GM23338 (cell line): ENCODE data around the gene CLEC4G. TPM values are rescaled to one million over a fixed set of nuclear protein-coding genes. Genes with fewer than 3 reads are reported as not detected.
"Not testable (repeated sequence)": the region's sequence is repeated elsewhere in the genome, so short reads cannot be mapped to it uniquely, and the experiment has no call there.

Experiments
- ATAC-seq: fragments of 200-7000 bp; cut with Tn5 transposase; 3 replicates; pipeline ENCODE4 v1.9.1; 2020
- DNase-seq: peaks from one replicate; pipeline ENCODE4 v3.0.0-alpha.2; 2015; ENCODE audit warnings: low spot score
- H2AFZ ChIP-seq: fragments of 200-600 bp; sonication (generic); 2 replicates; pipeline ENCODE4 v1.8.0; 2016; ENCODE audit warnings: antibody characterized with exemption, mild to moderate bottlenecking, moderate library complexity
- H3F3A ChIP-seq: fragments of 200-600 bp; sonication (generic); replicated peaks from 2 replicates; pipeline ENCODE4 v1.8.0; 2017; ENCODE audit warnings: antibody characterized with exemption, mixed run types, low read depth
- H3K27ac ChIP-seq: fragments of 200-600 bp; sonication (generic); 2 replicates; pipeline ENCODE4 v1.6.1; 2016; ENCODE audit warnings: low read depth
- H3K27me3 ChIP-seq: fragments of 200-600 bp; sonication (generic); 2 replicates; pipeline ENCODE4 v1.8.0; 2016; ENCODE audit warnings: mild to moderate bottlenecking, mixed run types, moderate library complexity; ENCODE audit not compliant: insufficient read depth
- H3K36me3 ChIP-seq: fragments of 200-600 bp; sonication (generic); 2 replicates; pipeline ENCODE4 v1.8.0; 2016; ENCODE audit warnings: mild to moderate bottlenecking; ENCODE audit not compliant: insufficient read depth
- H3K4me1 ChIP-seq: fragments of 200-600 bp; sonication (generic); 2 replicates; pipeline ENCODE4 v1.8.0; 2016; ENCODE audit warnings: mild to moderate bottlenecking, moderate library complexity; ENCODE audit not compliant: insufficient read depth
- H3K4me2 ChIP-seq: fragments of 200-600 bp; sonication (generic); 2 replicates; pipeline ENCODE4 v1.7.1; 2017; ENCODE audit warnings: mixed run types
- H3K4me3 ChIP-seq: fragments of 200-600 bp; sonication (generic); 2 replicates; pipeline ENCODE4 v1.6.1; 2016; ENCODE audit warnings: mixed run types
- H3K79me2 ChIP-seq: fragments of 200-600 bp; sonication (generic); replicated peaks from 2 replicates; pipeline ENCODE4 v1.8.0; 2017; ENCODE audit warnings: mild to moderate bottlenecking; ENCODE audit not compliant: insufficient read depth
- H3K9me2 ChIP-seq: fragments of 200-600 bp; sonication (generic); 2 replicates; pipeline ENCODE4 v1.8.0; 2017; ENCODE audit not compliant: insufficient read depth
- H4K20me1 ChIP-seq: fragments of 200-600 bp; sonication (generic); replicated peaks from 2 replicates; pipeline ENCODE4 v1.8.0; 2017; ENCODE audit warnings: mild to moderate bottlenecking; ENCODE audit not compliant: insufficient read depth
- H3K27ac Mint-ChIP-seq: 2 replicates; pipeline ENCODE4 v1.8.0; 2020; ENCODE audit warnings: inconsistent platforms, mild to moderate bottlenecking, moderate library complexity, mixed read lengths
- H3K27me3 Mint-ChIP-seq: 3 replicates; pipeline ENCODE4 v1.8.0; 2022; ENCODE audit warnings: low read depth, mild to moderate bottlenecking, moderate library complexity, mixed read lengths, inconsistent platforms; ENCODE audit not compliant: insufficient read depth, poor library complexity
- H3K36me3 Mint-ChIP-seq: 3 replicates; pipeline ENCODE4 v1.8.0; 2021; ENCODE audit warnings: low read depth, mild to moderate bottlenecking, inconsistent platforms, moderate library complexity, mixed read lengths
- H3K4me1 Mint-ChIP-seq: 3 replicates; pipeline ENCODE4 v1.8.0; 2020; ENCODE audit warnings: mild to moderate bottlenecking, inconsistent platforms, mixed read lengths
- H3K4me3 Mint-ChIP-seq: 3 replicates; pipeline ENCODE4 v1.8.0; 2021; ENCODE audit warnings: moderate library complexity, mild to moderate bottlenecking, inconsistent platforms, mixed read lengths
- H3K9me3 Mint-ChIP-seq: 3 replicates; pipeline ENCODE4 v1.8.0; 2020; ENCODE audit warnings: moderate library complexity, mild to moderate bottlenecking, inconsistent platforms, mixed read lengths
- CREB1 ChIP-seq: fragments of 250-450 bp; sonication (Bioruptor Pico); IDR thresholded peaks from 2 replicates; pipeline ENCODE4 v1.5.0; 2020; ENCODE audit warnings: low read depth, mild to moderate bottlenecking, moderate library complexity
- EZH2 ChIP-seq: fragments of 200-600 bp; sonication (generic); IDR thresholded peaks from one replicate; pipeline ENCODE4 v1.8.0; 2017; ENCODE audit warnings: antibody characterized with exemption, mild to moderate bottlenecking, low read depth; ENCODE audit not compliant: unreplicated experiment
- EZH2phosphoT487 ChIP-seq: fragments of 200-600 bp; sonication (generic); IDR thresholded peaks from one replicate; pipeline ENCODE4 v1.8.1; 2018; ENCODE audit warnings: antibody characterized with exemption; ENCODE audit not compliant: unreplicated experiment
- JUNB ChIP-seq: IDR thresholded peaks from one replicate; pipeline ENCODE4 v1.6.1; 2016; ENCODE audit warnings: antibody characterized with exemption; ENCODE audit not compliant: unreplicated experiment
- NANOG ChIP-seq: IDR thresholded peaks from 2 replicates; pipeline ENCODE4 v1.6.1; 2016; ENCODE audit warnings: antibody characterized with exemption, borderline replicate concordance
- POLR2AphosphoS5 ChIP-seq: IDR thresholded peaks from 2 replicates; pipeline ENCODE4 v1.6.1; 2016; ENCODE audit warnings: antibody characterized with exemption, low read depth
- STAT1 ChIP-seq: IDR thresholded peaks from one replicate; pipeline ENCODE4 v1.6.1; 2016; ENCODE audit warnings: antibody characterized with exemption; ENCODE audit not compliant: unreplicated experiment
- ZNF114 ChIP-seq: fragments of 250-450 bp; sonication (Bioruptor Pico); IDR thresholded peaks from 2 replicates; pipeline ENCODE4 v1.5.0; 2020; ENCODE audit warnings: mild to moderate bottlenecking, moderate library complexity
- ZNF331 ChIP-seq: fragments of 250-450 bp; sonication (Bioruptor Pico); IDR thresholded peaks from 2 replicates; pipeline ENCODE4 v1.5.0; 2020; ENCODE audit warnings: low read depth, mild to moderate bottlenecking, moderate library complexity
- polyA plus RNA-seq: library from polyadenylated mRNA; unstranded; fragments of >200 nt; fragmentation: Nextera tagmentation; extraction: Ambion mirVana; gene quantifications from 2 replicates; pipeline ENCODE4 v1.2.1, GENCODE V29; 2016
- total RNA-seq: library from RNA; depleted of rRNA; stranded (reverse); fragments of >200 nt; shearing (Covaris generic); gene quantifications from 2 replicates; pipeline ENCODE4 v1.2.3, GENCODE V29; 2014
- TF ChIP-seq, protein P1 (sequence below): IDR thresholded peaks from 2 replicates; pipeline ENCODE4 v1.6.1; 2016; ENCODE audit warnings: antibody characterized with exemption
- TF ChIP-seq, protein P2 (sequence below): fragments of 250-450 bp; sonication (Bioruptor Pico); IDR thresholded peaks from 2 replicates; pipeline ENCODE4 v1.5.0; 2020; ENCODE audit warnings: mild to moderate bottlenecking, moderate library complexity
- TF ChIP-seq, protein P3 (sequence below): IDR thresholded peaks from one replicate; pipeline ENCODE4 v1.6.1; 2018; ENCODE audit warnings: antibody characterized with exemption; ENCODE audit not compliant: unreplicated experiment

The CLEC4G gene
- total and polyA plus RNA-seq, 2 experiments from 2014 or later, result 0.52 to 0.65 TPM

DNA sequence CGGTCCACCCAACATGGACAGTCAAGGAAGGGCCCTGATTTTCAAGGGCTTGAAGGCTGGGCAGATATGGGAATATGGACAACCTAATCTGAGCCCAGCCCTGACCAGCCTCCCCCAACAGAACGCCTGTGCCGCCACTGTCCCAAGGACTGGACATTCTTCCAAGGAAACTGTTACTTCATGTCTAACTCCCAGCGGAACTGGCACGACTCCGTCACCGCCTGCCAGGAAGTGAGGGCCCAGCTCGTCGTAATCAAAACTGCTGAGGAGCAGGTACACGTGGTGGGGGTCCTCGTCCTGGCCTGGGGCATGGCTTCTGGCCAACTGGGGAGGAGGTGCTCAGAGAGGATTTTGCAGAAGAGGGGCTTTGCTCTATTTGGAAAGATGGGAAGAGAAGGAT is 34.6 kb upstream of the CLEC4G start:
- H2AFZ ChIP-seq, result no peak overlapping the region
- ATAC-seq (no peak), DNase-seq (no peak)
- no peaks in the 10 kb centered on the region for H3K4me1 ChIP-seq
- no peaks in the 10 kb centered on the region for H3K27me3 ChIP-seq
- no peak overlapping the region for H3K4me2 ChIP-seq
- no peaks in the 10 kb centered on the region for H3K9me2 ChIP-seq
- peaks cover 20% of the 10 kb centered on the region for H3K27me3 Mint-ChIP-seq
- peaks cover 11% of the 10 kb centered on the region for H3K4me1 Mint-ChIP-seq
- H3K79me2 ChIP-seq, result no peaks in the 10 kb centered on the region
- no peaks in the 10 kb centered on the region for H3F3A ChIP-seq
- H4K20me1 ChIP-seq, result no peaks in the 10 kb centered on the region
- H3K4me3 ChIP-seq, result no peak overlapping the region
- TF ChIP-seq, protein P1, sequence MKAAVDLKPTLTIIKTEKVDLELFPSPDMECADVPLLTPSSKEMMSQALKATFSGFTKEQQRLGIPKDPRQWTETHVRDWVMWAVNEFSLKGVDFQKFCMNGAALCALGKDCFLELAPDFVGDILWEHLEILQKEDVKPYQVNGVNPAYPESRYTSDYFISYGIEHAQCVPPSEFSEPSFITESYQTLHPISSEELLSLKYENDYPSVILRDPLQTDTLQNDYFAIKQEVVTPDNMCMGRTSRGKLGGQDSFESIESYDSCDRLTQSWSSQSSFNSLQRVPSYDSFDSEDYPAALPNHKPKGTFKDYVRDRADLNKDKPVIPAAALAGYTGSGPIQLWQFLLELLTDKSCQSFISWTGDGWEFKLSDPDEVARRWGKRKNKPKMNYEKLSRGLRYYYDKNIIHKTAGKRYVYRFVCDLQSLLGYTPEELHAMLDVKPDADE, result no peak
- TF ChIP-seq JUNB (no peak), CREB1 (no peak), ZNF114 (no peak), ZNF331 (CRISPR knock-in tag) (no peak), POLR2AphosphoS5 (no peak), NANOG (no peak), EZH2 (no peak), STAT1 (no peak), EZH2phosphoT487 (no peak)
- TF ChIP-seq, protein P2, sequence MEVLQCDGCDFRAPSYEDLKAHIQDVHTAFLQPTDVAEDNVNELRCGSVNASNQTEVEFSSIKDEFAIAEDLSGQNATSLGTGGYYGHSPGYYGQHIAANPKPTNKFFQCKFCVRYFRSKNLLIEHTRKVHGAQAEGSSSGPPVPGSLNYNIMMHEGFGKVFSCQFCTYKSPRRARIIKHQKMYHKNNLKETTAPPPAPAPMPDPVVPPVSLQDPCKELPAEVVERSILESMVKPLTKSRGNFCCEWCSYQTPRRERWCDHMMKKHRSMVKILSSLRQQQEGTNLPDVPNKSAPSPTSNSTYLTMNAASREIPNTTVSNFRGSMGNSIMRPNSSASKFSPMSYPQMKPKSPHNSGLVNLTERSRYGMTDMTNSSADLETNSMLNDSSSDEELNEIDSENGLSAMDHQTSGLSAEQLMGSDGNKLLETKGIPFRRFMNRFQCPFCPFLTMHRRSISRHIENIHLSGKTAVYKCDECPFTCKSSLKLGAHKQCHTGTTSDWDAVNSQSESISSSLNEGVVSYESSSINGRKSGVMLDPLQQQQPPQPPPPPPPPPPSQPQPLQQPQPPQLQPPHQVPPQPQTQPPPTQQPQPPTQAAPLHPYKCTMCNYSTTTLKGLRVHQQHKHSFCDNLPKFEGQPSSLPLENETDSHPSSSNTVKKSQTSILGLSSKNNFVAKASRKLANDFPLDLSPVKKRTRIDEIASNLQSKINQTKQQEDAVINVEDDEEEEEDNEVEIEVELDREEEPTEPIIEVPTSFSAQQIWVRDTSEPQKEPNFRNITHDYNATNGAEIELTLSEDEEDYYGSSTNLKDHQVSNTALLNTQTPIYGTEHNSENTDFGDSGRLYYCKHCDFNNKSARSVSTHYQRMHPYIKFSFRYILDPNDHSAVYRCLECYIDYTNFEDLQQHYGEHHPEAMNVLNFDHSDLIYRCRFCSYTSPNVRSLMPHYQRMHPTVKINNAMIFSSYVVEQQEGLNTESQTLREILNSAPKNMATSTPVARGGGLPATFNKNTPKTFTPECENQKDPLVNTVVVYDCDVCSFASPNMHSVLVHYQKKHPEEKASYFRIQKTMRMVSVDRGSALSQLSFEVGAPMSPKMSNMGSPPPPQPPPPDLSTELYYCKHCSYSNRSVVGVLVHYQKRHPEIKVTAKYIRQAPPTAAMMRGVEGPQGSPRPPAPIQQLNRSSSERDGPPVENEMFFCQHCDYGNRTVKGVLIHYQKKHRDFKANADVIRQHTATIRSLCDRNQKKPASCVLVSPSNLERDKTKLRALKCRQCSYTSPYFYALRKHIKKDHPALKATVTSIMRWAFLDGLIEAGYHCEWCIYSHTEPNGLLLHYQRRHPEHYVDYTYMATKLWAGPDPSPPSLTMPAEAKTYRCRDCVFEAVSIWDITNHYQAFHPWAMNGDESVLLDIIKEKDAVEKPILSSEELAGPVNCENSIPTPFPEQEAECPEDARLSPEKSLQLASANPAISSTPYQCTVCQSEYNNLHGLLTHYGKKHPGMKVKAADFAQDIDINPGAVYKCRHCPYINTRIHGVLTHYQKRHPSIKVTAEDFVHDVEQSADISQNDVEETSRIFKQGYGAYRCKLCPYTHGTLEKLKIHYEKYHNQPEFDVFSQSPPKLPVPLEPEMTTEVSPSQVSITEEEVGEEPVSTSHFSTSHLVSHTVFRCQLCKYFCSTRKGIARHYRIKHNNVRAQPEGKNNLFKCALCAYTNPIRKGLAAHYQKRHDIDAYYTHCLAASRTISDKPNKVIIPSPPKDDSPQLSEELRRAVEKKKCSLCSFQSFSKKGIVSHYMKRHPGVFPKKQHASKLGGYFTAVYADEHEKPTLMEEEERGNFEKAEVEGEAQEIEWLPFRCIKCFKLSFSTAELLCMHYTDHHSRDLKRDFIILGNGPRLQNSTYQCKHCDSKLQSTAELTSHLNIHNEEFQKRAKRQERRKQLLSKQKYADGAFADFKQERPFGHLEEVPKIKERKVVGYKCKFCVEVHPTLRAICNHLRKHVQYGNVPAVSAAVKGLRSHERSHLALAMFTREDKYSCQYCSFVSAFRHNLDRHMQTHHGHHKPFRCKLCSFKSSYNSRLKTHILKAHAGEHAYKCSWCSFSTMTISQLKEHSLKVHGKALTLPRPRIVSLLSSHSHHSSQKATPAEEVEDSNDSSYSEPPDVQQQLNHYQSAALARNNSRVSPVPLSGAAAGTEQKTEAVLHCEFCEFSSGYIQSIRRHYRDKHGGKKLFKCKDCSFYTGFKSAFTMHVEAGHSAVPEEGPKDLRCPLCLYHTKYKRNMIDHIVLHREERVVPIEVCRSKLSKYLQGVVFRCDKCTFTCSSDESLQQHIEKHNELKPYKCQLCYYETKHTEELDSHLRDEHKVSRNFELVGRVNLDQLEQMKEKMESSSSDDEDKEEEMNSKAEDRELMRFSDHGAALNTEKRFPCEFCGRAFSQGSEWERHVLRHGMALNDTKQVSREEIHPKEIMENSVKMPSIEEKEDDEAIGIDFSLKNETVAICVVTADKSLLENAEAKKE (CRISPR knock-in tag), result no peak
- TF ChIP-seq, protein P3, sequence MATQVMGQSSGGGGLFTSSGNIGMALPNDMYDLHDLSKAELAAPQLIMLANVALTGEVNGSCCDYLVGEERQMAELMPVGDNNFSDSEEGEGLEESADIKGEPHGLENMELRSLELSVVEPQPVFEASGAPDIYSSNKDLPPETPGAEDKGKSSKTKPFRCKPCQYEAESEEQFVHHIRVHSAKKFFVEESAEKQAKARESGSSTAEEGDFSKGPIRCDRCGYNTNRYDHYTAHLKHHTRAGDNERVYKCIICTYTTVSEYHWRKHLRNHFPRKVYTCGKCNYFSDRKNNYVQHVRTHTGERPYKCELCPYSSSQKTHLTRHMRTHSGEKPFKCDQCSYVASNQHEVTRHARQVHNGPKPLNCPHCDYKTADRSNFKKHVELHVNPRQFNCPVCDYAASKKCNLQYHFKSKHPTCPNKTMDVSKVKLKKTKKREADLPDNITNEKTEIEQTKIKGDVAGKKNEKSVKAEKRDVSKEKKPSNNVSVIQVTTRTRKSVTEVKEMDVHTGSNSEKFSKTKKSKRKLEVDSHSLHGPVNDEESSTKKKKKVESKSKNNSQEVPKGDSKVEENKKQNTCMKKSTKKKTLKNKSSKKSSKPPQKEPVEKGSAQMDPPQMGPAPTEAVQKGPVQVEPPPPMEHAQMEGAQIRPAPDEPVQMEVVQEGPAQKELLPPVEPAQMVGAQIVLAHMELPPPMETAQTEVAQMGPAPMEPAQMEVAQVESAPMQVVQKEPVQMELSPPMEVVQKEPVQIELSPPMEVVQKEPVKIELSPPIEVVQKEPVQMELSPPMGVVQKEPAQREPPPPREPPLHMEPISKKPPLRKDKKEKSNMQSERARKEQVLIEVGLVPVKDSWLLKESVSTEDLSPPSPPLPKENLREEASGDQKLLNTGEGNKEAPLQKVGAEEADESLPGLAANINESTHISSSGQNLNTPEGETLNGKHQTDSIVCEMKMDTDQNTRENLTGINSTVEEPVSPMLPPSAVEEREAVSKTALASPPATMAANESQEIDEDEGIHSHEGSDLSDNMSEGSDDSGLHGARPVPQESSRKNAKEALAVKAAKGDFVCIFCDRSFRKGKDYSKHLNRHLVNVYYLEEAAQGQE, result no peak
- no peak overlapping the region for H3K27ac Mint-ChIP-seq
- no peaks in the 10 kb centered on the region for H3K36me3 ChIP-seq
- H3K27ac ChIP-seq, result no peak overlapping the region
- H3K9me3 Mint-ChIP-seq, result peaks cover 15% of the 10 kb centered on the region
- H3K4me3 Mint-ChIP-seq, result no peak overlapping the region
- peaks cover 10% of the 10 kb centered on the region for H3K36me3 Mint-ChIP-seq

DNA sequence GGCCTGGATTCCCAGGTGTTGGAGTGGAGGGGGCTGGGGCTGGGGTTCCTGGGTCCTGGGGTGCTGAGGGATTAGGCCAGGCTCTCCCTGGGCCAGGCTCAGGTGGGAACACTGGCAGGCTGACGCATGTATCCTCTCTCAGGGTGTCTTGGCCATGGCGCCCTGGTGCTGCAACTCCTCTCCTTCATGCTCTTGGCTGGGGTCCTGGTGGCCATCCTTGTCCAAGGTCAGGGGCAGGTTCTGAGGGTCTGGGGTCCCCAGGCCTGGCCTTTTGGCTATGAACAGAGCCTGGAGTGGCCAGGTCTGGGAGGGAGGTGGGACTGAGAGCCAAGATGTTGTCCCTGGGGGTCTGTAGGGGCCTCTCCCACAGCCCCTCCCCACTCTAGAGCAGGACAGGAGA is 33.1 kb upstream of the CLEC4G start:
- not testable (repeated sequence) for H3K27ac Mint-ChIP-seq, H3K27me3 ChIP-seq, H3K4me1 ChIP-seq, H3K36me3 ChIP-seq, H3K4me3 Mint-ChIP-seq, H3K4me3 ChIP-seq, H3K9me2 ChIP-seq, H4K20me1 ChIP-seq, ATAC-seq, H3F3A ChIP-seq, H3K27ac ChIP-seq, H3K79me2 ChIP-seq, H2AFZ ChIP-seq, DNase-seq, H3K4me2 ChIP-seq
- Mint-ChIP-seq H3K9me3 (peaks cover 27% of the 10 kb centered on the region), H3K4me1 (peaks cover 11% of the 10 kb centered on the region), H3K36me3 (peaks cover 17% of the 10 kb centered on the region), H3K27me3 (peaks cover 20% of the 10 kb centered on the region)
